Measurements from ENCODE around the gene PHRF1.

GRCh38 chr11:605286-606129, 29.2 kb downstream of the PHRF1 start:
- TF ChIP-seq CTCF (IDR thresholded peaks at IDR 0.05) (no peak), POLR2A (IDR thresholded peaks at IDR 0.05) (no peak)
